Colonic mucosa (tissue), 4 donors: Measurements from ENCODE around the gene FARS2. TPM values are rescaled to one million over a fixed set of nuclear protein-coding genes. Genes with fewer than 3 reads are reported as not detected.
A peak's percentile ranks its signal among the peaks of the same experiment; 100 is the strongest.

Experiments
- DNase-seq: peaks from one replicate; pipeline ENCODE4 v3.0.0-alpha.2; 2020
- H3K27ac ChIP-seq: fragments of 200-600 bp; one replicate; pipeline ENCODE4 v1.8.0; 2021
- H3K27me3 ChIP-seq: fragments of 200-600 bp; one replicate; pipeline ENCODE4 v1.8.0; 2021
- H3K36me3 ChIP-seq: fragments of 200-600 bp; one replicate; pipeline ENCODE4 v1.8.0; 2021
- H3K4me1 ChIP-seq: fragments of 200-600 bp; one replicate; pipeline ENCODE4 v1.8.0; 2021; ENCODE audit warnings: mild to moderate bottlenecking
- H3K4me3 ChIP-seq: fragments of 200-600 bp; one replicate; pipeline ENCODE4 v1.8.0; 2021
- H3K9ac ChIP-seq, 2 donors: one replicate each; pipeline ENCODE4 v1.7.0; 2013; ENCODE audit warnings: control low read depth in 2 of 2, low read depth in 2 of 2, low read length in 2 of 2
- H3K9me3 ChIP-seq: fragments of 200-600 bp; one replicate; pipeline ENCODE4 v1.8.0; 2021
- intact Hi-C: fragments of 100-400 bp; cut with DNase I; formaldehyde crosslinking; loops from one replicate; pipeline ENCODE4 v1.14.1; 2022
- total RNA-seq, 2 donors: library from RNA; stranded (reverse); fragmentation: NEBNext Ultra II Directional in 1 of 2; extraction: Animal tissue kit (Norgen Biotek cat#: 25700) in 1 of 2; gene quantifications; one replicate each; pipeline ENCODE4 v1.2.1, GENCODE V29; 2021
- TF ChIP-seq, protein P1 (sequence below): fragments of 200-600 bp; IDR thresholded peaks from one replicate; pipeline ENCODE4 v1.8.0; 2022; ENCODE audit warnings: antibody characterized with exemption, mild to moderate bottlenecking
- donor health status: healthy.
- donor health status: DM: no; HTN: no; CAD: no.
- donor health status: DM: no; HTN: no; CAD: no.

The FARS2 gene
- total RNA-seq, 2 donors from 2014 or later: 14.7 to 23.0 TPM

DNA sequence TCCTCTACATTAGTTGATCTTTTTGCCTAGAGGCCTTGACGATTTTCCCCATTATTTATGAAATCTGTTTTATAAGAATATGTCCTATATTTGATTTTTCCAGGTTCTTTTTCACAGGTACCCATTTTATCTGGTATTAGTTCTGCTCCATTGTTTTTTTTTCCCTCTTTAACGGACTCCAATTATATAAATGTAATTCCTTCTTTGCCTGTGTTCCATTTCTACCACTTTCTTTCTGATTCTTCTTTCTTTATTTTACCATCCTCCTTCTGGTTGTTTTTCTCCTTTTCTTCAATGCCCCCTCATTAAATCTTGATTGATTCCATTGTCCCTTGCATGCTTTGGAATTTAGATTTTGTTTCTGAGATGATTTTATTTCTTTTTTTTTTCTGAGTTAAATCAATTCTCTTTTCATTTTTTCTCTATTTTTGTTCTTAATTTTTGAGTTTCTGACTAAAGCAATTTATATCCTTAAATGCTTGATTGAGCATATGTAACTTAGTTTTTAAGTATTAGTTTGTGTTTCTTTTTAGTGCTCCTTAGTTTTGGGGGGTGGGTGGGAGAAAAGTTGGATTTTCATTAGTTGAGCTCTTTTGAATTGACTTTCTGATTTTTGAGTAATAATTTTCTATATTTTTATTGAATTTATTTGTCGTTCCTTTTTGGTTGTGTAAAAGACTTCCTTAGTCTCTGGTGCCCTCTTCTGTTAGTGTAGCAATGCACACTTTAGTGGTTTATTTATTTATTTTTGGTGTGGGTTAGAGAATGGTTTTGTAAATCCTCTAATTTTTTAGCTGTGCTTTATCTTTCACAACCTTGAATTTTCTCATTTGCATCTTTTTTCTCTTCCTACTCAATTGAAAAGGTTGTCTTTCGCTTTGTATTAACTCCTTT, 140.8 kb downstream of the FARS2 start:
- TF ChIP-seq, protein P1, sequence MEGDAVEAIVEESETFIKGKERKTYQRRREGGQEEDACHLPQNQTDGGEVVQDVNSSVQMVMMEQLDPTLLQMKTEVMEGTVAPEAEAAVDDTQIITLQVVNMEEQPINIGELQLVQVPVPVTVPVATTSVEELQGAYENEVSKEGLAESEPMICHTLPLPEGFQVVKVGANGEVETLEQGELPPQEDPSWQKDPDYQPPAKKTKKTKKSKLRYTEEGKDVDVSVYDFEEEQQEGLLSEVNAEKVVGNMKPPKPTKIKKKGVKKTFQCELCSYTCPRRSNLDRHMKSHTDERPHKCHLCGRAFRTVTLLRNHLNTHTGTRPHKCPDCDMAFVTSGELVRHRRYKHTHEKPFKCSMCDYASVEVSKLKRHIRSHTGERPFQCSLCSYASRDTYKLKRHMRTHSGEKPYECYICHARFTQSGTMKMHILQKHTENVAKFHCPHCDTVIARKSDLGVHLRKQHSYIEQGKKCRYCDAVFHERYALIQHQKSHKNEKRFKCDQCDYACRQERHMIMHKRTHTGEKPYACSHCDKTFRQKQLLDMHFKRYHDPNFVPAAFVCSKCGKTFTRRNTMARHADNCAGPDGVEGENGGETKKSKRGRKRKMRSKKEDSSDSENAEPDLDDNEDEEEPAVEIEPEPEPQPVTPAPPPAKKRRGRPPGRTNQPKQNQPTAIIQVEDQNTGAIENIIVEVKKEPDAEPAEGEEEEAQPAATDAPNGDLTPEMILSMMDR: peak; percentile 38
- H3K4me3 ChIP-seq: no peak overlapping the region
- no peak overlapping the region for H3K27ac ChIP-seq
- H3K9ac ChIP-seq: no peak overlapping the region
- no peak for DNase-seq
- H3K4me1 ChIP-seq: no peaks in the 10 kb centered on the region
- intact Hi-C loops: no loop called here
- H3K36me3 ChIP-seq: no peaks in the 10 kb centered on the region
- H3K27me3 ChIP-seq: no peaks in the 10 kb centered on the region
- H3K9me3 ChIP-seq: no peaks in the 10 kb centered on the region

DNA sequence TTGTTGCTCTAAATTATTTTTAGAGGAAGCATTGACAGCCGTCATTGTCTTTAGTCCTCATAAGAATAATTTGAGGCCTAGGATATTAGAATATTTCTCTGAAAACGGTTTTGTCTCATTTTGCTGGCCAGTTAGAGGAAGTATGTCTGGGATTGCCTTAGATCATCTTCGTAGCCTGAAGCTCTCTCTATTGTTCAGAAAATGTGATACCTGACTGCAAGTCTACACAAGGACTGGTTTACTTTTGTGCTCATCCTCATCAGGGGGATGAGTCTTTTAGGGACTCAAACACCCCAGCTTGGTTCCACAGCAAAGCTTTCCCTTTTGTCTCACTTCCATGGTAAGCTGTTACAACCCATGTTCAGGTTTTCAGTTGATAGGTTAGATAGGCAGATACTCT, 141.8 kb downstream of the FARS2 start:
- H3K4me1 ChIP-seq: no peaks in the 10 kb centered on the region
- H3K4me3 ChIP-seq: no peak overlapping the region
- no peaks in the 10 kb centered on the region for H3K27me3 ChIP-seq
- DNase-seq: no peak
- TF ChIP-seq, protein P1: no peak
- intact Hi-C loops: no loop called here
- H3K9me3 ChIP-seq: no peaks in the 10 kb centered on the region
- H3K27ac ChIP-seq: no peak overlapping the region
- no peaks in the 10 kb centered on the region for H3K36me3 ChIP-seq
- no peak overlapping the region for H3K9ac ChIP-seq

DNA sequence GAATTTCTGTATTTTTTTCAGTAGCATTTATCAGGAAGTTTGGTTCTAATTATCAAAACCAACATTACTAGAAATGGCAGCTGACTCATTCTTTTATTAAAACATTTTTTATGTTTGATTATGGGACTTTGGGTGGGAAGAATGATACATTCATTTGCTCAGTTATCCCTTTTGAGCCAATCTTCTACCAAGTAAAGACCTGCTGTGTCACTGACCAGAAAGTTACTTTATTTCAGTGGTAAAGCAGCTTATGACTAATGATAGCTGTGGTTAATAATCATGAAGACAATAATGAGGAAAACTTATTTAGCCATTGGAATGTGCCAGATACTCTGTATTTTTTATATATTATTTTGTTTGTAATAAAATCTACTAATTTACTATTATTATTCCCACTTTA, 142.3 kb downstream of the FARS2 start:
- H3K9me3 ChIP-seq: no peaks in the 10 kb centered on the region
- TF ChIP-seq, protein P1: no peak
- no peaks in the 10 kb centered on the region for H3K36me3 ChIP-seq
- H3K27me3 ChIP-seq: no peaks in the 10 kb centered on the region
- H3K4me3 ChIP-seq: no peak overlapping the region
- no peaks in the 10 kb centered on the region for H3K4me1 ChIP-seq
- no peak overlapping the region for H3K9ac ChIP-seq
- no peak overlapping the region for H3K27ac ChIP-seq
- DNase-seq: no peak
- intact Hi-C loops: no loop called here

DNA sequence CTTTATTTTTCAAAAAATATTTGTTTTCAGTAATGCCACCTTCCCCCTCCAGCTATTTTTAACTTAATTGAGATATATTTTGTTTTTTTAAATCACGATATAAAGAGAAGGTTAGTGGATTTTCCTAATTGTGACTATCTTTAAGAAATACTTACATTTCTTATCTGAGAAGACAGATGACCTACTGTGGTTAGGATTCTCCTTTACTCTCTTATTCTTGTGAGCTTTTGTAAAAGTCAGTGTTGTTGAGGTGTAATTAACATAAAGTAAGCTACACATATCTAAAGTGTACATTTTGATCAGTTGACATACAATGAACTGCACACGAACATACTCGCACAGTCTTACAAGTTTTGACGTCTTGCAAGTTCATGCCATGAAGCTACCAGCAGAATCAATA, 144.7 kb downstream of the FARS2 start:
- intact Hi-C loops: no loop called here
- H3K9ac ChIP-seq: no peak overlapping the region
- H3K36me3 ChIP-seq: no peaks in the 10 kb centered on the region
- no peak overlapping the region for H3K27ac ChIP-seq
- TF ChIP-seq, protein P1: no peak
- no peaks in the 10 kb centered on the region for H3K4me1 ChIP-seq
- DNase-seq: no peak
- H3K4me3 ChIP-seq: no peak overlapping the region
- H3K9me3 ChIP-seq: no peaks in the 10 kb centered on the region
- H3K27me3 ChIP-seq: no peaks in the 10 kb centered on the region

DNA sequence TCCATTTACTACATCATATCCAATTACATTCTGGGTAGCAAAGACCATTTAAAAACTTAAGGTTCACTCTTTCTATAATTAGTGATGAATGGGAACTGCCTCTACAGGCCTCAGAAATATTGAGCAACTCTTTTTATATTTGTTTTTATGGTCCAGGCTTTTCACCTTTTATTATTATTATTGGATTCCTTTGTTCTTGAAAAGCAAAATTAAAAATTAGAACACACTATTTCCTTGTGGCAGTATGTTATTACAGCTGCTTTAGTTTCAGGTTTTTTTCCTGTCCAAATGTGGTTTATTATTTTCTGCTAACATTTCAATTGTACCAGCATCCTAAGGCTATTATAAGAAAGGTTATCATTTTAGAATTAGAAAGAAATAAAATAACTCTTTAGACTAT, 150.1 kb downstream of the FARS2 start:
- Histone ChIP-seq H3K4me3 (no peak overlapping the region), H3K36me3 (no peaks in the 10 kb centered on the region), H3K9ac (no peak overlapping the region), H3K27me3 (no peaks in the 10 kb centered on the region), H3K27ac (no peak overlapping the region), H3K4me1 (no peaks in the 10 kb centered on the region), H3K9me3 (no peaks in the 10 kb centered on the region)
- intact Hi-C loops: no loop called here
- DNase-seq: no peak
- TF ChIP-seq, protein P1: no peak
